Measurements from ENCODE around the gene RNASE11. TPM values are rescaled to one million over a fixed set of nuclear protein-coding genes. Genes with fewer than 3 reads are reported as not detected.

RNASE11 gene
- total and polyA plus RNA-seq, 10 of the 15 experiments (the other 5 are each of a cell fraction or from before 2014, with no cell fraction given): not detected

DNA sequence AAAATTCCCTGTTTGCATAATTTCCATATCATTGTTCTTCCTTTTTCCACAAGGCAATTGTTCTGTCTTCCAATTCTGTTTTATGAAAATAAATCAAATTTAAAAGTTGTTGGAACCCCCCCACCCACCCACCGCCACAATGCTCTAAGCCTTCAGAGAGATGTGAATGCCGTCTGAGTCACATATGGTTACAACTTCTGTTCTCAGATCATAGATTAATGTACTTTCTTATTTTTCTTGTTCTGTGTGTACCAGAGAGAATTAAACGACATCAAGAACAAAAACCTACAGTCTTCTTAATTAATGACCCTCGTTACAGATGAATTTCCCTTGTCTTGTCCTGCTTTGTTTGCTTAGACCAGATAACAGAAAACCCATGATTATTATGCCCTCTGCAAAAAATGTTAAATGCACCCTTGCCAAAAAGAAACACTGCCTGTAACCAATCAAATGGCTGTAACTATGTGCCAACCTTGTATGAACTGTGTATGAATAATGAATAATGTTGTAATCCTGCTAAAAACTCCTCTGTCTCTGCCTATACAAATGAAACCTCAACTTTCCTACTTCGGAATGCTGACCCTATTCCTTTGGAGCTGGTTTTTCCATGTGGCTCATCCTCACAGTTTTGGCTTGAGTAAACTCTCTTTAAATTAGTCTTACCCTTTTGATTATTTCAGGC is 39.7 kb upstream of the RNASE11 start:
- no peak overlapping the region for H2AFZ ChIP-seq (ENCODE audit: control insufficient read depth, low read depth, low read length)
- in situ Hi-C loops (cut with MboI): no loop called here
- no peaks in the 10 kb centered on the region for H3K36me3 ChIP-seq (ENCODE audit: control insufficient read depth in 2 of 2, insufficient read depth in 2 of 2, low read length in 1 of 2)
- no peak for ATAC-seq
- peaks cover 28% of the 10 kb centered on the region for H3K4me1 ChIP-seq (ENCODE audit: control insufficient read depth, insufficient read depth, low read length)
- H3K27ac ChIP-seq (ENCODE audit: control insufficient read depth, insufficient read depth): no peak overlapping the region
- H3K4me2 ChIP-seq (ENCODE audit: control insufficient read depth, insufficient read depth): no peak overlapping the region
- peaks cover 0 to 2% of the 10 kb centered on the region in 2 experiments; a peak in 2 of 4 replicates for H3K27me3 ChIP-seq (replicated peaks in 1 of 2; ENCODE audit: control insufficient read depth in 2 of 2, insufficient read depth in 2 of 2, low read length in 1 of 2)
- SMC1A ChIA-PET (ENCODE audit: uncharacterized antibody, unreplicated experiment): interaction anchor here (1.2 to 1.4 kb wide), 3 partner anchors 9 to 65 kb away, joined by 3 read pairs; no protein-coding TSS in a partner anchor
- POLR2A ChIA-PET: no interaction called here
- H3K79me2 ChIP-seq (ENCODE audit: control insufficient read depth, insufficient read depth, low read length): no peaks in the 10 kb centered on the region
- H4K20me1 ChIP-seq (ENCODE audit: control insufficient read depth, insufficient read depth): no peaks in the 10 kb centered on the region
- no peak for DNase-seq (ENCODE audit: low read depth, low spot score)
- intact Hi-C loops (cut with micrococcal nuclease; ENCODE audit: unreplicated experiment): no loop called here
- no TSS peak for BruUV-seq (replicated peaks)
- WGBS (ENCODE audit: insufficient coverage, insufficient replicate concordance, low lambda C conversion rate, missing lambda C conversion rate): 28% methylated on average over 5 of the region's 5 CpGs
- RAD21 ChIA-PET (ENCODE audit: unreplicated experiment): interaction anchor here (1.8 to 2.0 kb wide), 2 partner anchors 13 to 53 kb away, joined by 5 to 7 read pairs; no protein-coding TSS in a partner anchor
- TF ChIP-seq, protein P1, sequence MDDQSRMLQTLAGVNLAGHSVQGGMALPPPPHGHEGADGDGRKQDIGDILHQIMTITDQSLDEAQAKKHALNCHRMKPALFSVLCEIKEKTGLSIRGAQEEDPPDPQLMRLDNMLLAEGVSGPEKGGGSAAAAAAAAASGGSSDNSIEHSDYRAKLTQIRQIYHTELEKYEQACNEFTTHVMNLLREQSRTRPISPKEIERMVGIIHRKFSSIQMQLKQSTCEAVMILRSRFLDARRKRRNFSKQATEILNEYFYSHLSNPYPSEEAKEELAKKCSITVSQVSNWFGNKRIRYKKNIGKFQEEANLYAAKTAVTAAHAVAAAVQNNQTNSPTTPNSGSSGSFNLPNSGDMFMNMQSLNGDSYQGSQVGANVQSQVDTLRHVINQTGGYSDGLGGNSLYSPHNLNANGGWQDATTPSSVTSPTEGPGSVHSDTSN (IDR thresholded peaks at IDR 0.05; ENCODE audit: insufficient replicate concordance, low read depth, low read length): no peak
- 0 out of 4 replicates have a peak, but pooled peaks of 1 of the 2 experiments have one; percentile 2 for TF ChIP-seq IKZF2 (IDR thresholded peaks at IDR 0.05)
- CTCF ChIA-PET: interaction anchor here (0.5 to 1.4 kb wide), 3 partner anchors 14 to 508 kb away, joined by 3 to 5 read pairs (median 4); no protein-coding TSS in a partner anchor
- FAIRE-seq: no peak
- no peak overlapping the region for H3K4me3 ChIP-seq
- H3K9ac ChIP-seq (ENCODE audit: control insufficient read depth, insufficient read depth, low read length): no peak overlapping the region
- no peaks in the 10 kb centered on the region for H3K9me3 ChIP-seq (replicated peaks; ENCODE audit: control insufficient read depth, insufficient read depth, low read length)

DNA sequence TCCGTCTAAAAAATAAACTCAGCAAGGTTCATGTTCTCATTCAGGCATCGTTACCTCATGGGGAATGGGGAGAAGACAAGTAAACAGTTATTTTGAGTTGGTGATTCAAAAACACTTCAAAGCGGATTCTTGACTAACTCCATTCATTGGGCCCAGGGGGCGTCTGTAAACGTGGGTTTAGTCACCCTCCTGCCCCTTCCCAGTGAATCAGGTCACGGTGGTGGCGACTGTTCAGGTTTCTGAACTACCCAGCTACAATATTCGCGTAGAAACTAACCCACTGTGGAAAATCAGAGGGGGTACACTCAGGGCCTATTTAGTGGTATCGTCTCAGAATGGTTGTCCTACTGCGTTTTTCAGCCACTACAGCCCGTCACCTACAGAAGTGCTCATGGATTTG is 38.5 kb upstream of the RNASE11 start:
- DNase-seq (ENCODE audit: low read depth, low spot score) (no peak), ATAC-seq (no peak; the same call in 2 of the 3 replicates), FAIRE-seq (no peak)
- in situ Hi-C loops (cut with MboI) (no loop called here), intact Hi-C loops (cut with micrococcal nuclease; ENCODE audit: unreplicated experiment) (no loop called here)
- H3K4me2 ChIP-seq (ENCODE audit: control insufficient read depth, insufficient read depth): peak overlapping the region; percentile 97
- ChIA-PET CTCF (interaction anchor here (0.7 to 1.4 kb wide), 3 partner anchors 16 to 211 kb away, joined by 3 to 7 read pairs (median 4); no protein-coding TSS in a partner anchor), POLR2A (no interaction called here), SMC1A (ENCODE audit: uncharacterized antibody, unreplicated experiment) (no interaction called here), RAD21 (ENCODE audit: unreplicated experiment) (interaction anchor here (0.7 to 1.8 kb wide), 3 partner anchors 14 to 56 kb away, joined by 3 to 7 read pairs (median 3); no protein-coding TSS in a partner anchor)
- H3K36me3 ChIP-seq (ENCODE audit: control insufficient read depth in 2 of 2, insufficient read depth in 2 of 2, low read length in 1 of 2): no peaks in the 10 kb centered on the region
- peaks cover 28% of the 10 kb centered on the region for H3K4me1 ChIP-seq (ENCODE audit: control insufficient read depth, insufficient read depth, low read length)
- peak overlapping the region; percentile 1; the same call in 1 of the 2 replicates for H3K4me3 ChIP-seq
- no peak overlapping the region for H3K27ac ChIP-seq (ENCODE audit: control insufficient read depth, insufficient read depth)
- no peaks in the 10 kb centered on the region for H4K20me1 ChIP-seq (ENCODE audit: control insufficient read depth, insufficient read depth)
- peaks cover 0 to 2% of the 10 kb centered on the region in 2 experiments; a peak in 2 of 4 replicates for H3K27me3 ChIP-seq (replicated peaks in 1 of 2; ENCODE audit: control insufficient read depth in 2 of 2, insufficient read depth in 2 of 2, low read length in 1 of 2)
- H3K9ac ChIP-seq (ENCODE audit: control insufficient read depth, insufficient read depth, low read length): no peak overlapping the region
- no peaks in the 10 kb centered on the region for H3K79me2 ChIP-seq (ENCODE audit: control insufficient read depth, insufficient read depth, low read length)
- H2AFZ ChIP-seq (ENCODE audit: control insufficient read depth, low read depth, low read length): no peak overlapping the region
- no peaks in the 10 kb centered on the region for H3K9me3 ChIP-seq (replicated peaks; ENCODE audit: control insufficient read depth, insufficient read depth, low read length)
- WGBS (ENCODE audit: insufficient coverage, insufficient replicate concordance, low lambda C conversion rate, missing lambda C conversion rate): 30% methylated on average over 12 of the region's 12 CpGs
- no TSS peak for BruUV-seq (replicated peaks)
- TF ChIP-seq, protein P2, sequence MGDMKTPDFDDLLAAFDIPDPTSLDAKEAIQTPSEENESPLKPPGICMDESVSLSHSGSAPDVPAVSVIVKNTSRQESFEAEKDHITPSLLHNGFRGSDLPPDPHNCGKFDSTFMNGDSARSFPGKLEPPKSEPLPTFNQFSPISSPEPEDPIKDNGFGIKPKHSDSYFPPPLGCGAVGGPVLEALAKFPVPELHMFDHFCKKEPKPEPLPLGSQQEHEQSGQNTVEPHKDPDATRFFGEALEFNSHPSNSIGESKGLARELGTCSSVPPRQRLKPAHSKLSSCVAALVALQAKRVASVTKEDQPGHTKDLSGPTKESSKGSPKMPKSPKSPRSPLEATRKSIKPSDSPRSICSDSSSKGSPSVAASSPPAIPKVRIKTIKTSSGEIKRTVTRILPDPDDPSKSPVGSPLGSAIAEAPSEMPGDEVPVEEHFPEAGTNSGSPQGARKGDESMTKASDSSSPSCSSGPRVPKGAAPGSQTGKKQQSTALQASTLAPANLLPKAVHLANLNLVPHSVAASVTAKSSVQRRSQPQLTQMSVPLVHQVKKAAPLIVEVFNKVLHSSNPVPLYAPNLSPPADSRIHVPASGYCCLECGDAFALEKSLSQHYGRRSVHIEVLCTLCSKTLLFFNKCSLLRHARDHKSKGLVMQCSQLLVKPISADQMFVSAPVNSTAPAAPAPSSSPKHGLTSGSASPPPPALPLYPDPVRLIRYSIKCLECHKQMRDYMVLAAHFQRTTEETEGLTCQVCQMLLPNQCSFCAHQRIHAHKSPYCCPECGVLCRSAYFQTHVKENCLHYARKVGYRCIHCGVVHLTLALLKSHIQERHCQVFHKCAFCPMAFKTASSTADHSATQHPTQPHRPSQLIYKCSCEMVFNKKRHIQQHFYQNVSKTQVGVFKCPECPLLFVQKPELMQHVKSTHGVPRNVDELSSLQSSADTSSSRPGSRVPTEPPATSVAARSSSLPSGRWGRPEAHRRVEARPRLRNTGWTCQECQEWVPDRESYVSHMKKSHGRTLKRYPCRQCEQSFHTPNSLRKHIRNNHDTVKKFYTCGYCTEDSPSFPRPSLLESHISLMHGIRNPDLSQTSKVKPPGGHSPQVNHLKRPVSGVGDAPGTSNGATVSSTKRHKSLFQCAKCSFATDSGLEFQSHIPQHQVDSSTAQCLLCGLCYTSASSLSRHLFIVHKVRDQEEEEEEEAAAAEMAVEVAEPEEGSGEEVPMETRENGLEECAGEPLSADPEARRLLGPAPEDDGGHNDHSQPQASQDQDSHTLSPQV (IDR thresholded peaks at IDR 0.05): no peak
- TF ChIP-seq CHD2 (IDR thresholded peaks at IDR 0.05; ENCODE audit: borderline replicate concordance, low read depth, low read length): no peak
- TF ChIP-seq, protein P3, sequence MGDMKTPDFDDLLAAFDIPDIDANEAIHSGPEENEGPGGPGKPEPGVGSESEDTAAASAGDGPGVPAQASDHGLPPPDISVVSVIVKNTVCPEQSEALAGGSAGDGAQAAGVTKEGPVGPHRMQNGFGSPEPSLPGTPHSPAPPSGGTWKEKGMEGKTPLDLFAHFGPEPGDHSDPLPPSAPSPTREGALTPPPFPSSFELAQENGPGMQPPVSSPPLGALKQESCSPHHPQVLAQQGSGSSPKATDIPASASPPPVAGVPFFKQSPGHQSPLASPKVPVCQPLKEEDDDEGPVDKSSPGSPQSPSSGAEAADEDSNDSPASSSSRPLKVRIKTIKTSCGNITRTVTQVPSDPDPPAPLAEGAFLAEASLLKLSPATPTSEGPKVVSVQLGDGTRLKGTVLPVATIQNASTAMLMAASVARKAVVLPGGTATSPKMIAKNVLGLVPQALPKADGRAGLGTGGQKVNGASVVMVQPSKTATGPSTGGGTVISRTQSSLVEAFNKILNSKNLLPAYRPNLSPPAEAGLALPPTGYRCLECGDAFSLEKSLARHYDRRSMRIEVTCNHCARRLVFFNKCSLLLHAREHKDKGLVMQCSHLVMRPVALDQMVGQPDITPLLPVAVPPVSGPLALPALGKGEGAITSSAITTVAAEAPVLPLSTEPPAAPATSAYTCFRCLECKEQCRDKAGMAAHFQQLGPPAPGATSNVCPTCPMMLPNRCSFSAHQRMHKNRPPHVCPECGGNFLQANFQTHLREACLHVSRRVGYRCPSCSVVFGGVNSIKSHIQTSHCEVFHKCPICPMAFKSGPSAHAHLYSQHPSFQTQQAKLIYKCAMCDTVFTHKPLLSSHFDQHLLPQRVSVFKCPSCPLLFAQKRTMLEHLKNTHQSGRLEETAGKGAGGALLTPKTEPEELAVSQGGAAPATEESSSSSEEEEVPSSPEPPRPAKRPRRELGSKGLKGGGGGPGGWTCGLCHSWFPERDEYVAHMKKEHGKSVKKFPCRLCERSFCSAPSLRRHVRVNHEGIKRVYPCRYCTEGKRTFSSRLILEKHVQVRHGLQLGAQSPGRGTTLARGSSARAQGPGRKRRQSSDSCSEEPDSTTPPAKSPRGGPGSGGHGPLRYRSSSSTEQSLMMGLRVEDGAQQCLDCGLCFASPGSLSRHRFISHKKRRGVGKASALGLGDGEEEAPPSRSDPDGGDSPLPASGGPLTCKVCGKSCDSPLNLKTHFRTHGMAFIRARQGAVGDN (IDR thresholded peaks at IDR 0.05): no peak
